22Rv1 (cell line): ENCODE measurements around the gene SLC16A5.

ENCODE experiments used
- H3K27ac ChIP-seq: fragments of 450-650 bp; 2 replicates; pipeline ENCODE4 v1.5.1; 2017
- CTCF ChIP-seq: fragments of 450-650 bp; IDR thresholded peaks from 2 replicates; pipeline ENCODE4 v1.5.1; 2017; ENCODE audit warnings: mild to moderate bottlenecking
- ZFX ChIP-seq: fragments of 450-650 bp; IDR thresholded peaks from 2 replicates; pipeline ENCODE4 v1.6.1; 2017; ENCODE audit warnings: antibody characterized with exemption, borderline replicate concordance

SLC16A5 gene

GRCh38 chr17:75060434-75061054, 27.2 kb upstream of the SLC16A5 start:
- TF ChIP-seq CTCF, result no peak
- no peak for TF ChIP-seq ZFX
- no peak overlapping the region for H3K27ac ChIP-seq

- TF ChIP-seq CTCF, result no peak
- no peak for TF ChIP-seq ZFX
- no peak overlapping the region for H3K27ac ChIP-seq
Observed at GRCh38 chr17:75061055-75061438, 26.7 kb upstream of the SLC16A5 start.

GRCh38 chr17:75061618-75062017, 26.1 kb upstream of the SLC16A5 start:
- TF ChIP-seq ZFX, result no peak
- TF ChIP-seq CTCF, result no peak
- no peak overlapping the region for H3K27ac ChIP-seq

GRCh38 chr17:75063201-75063600, 24.6 kb upstream of the SLC16A5 start:
- no peak overlapping the region for H3K27ac ChIP-seq
- TF ChIP-seq CTCF (no peak), ZFX (no peak)

GRCh38 chr17:75063626-75064025, 24.1 kb upstream of the SLC16A5 start:
- TF ChIP-seq ZFX (no peak), CTCF (no peak)
- H3K27ac ChIP-seq, result no peak overlapping the region

GRCh38 chr17:75064040-75064439, 23.7 kb upstream of the SLC16A5 start:
- TF ChIP-seq CTCF (no peak), ZFX (no peak)
- H3K27ac ChIP-seq, result no peak overlapping the region

- no peak for TF ChIP-seq CTCF
- TF ChIP-seq ZFX, result no peak
- no peak overlapping the region for H3K27ac ChIP-seq
Observed at GRCh38 chr17:75064460-75064859, 23.3 kb upstream of the SLC16A5 start.
